Muscle of back (tissue), 11 donors: ENCODE results near the gene PAX2. TPM values are rescaled to one million over a fixed set of nuclear protein-coding genes. Genes with fewer than 3 reads are reported as not detected.

Source experiments
- DNase-seq, 3 donors: peaks; one replicate each; pipeline versions ENCODE4 v3.0.0 to v3.0.0-alpha.2; 2013
- polyA plus RNA-seq, 10 donors: library from polyadenylated mRNA; unstranded; fragments of 120-200 nt; gene quantifications; one replicate each; pipeline ENCODE4 v1.2.1, GENCODE V29; 2013; ENCODE audit not compliant: insufficient read length in 10 of 10

PAX2 gene
- polyA plus RNA-seq, 10 donors, result 0.04 to 0.25 (median 0.14) TPM; not detected in 4

GRCh38 chr10:100838986-100839385, 93.6 kb downstream of the PAX2 start:
- no peak for DNase-seq

GRCh38 chr10:100841528-100841927, 96.1 kb downstream of the PAX2 start:
- DNase-seq, result no peak

GRCh38 chr10:100847440-100847839, 102.1 kb downstream of the PAX2 start:
- peak in 1 of 3 donors; percentile 12 for DNase-seq

GRCh38 chr10:100848770-100849169, 103.4 kb downstream of the PAX2 start:
- no peak for DNase-seq

- DNase-seq, result no peak
Observed at GRCh38 chr10:100858261-100858660, 112.9 kb downstream of the PAX2 start.

- DNase-seq, result no peak
Observed at GRCh38 chr10:100858747-100859483, 113.5 kb downstream of the PAX2 start.

- DNase-seq, result no peak
Observed at GRCh38 chr10:100859484-100859763, 114.0 kb downstream of the PAX2 start.

- DNase-seq, result no peak
Observed at GRCh38 chr10:100863433-100863832, 118.1 kb downstream of the PAX2 start.

GRCh38 chr10:100864036-100864885, 118.9 kb downstream of the PAX2 start:
- DNase-seq, result no peak

- no peak for DNase-seq
Observed at GRCh38 chr10:100864978-100865377, 119.6 kb downstream of the PAX2 start.

GRCh38 chr10:100866010-100866409, 120.6 kb downstream of the PAX2 start:
- DNase-seq, result no peak

GRCh38 chr10:100866575-100867098, 121.3 kb downstream of the PAX2 start:
- DNase-seq, result no peak

- DNase-seq, result no peak
Observed at GRCh38 chr10:100867261-100867963, 122.0 kb downstream of the PAX2 start.

- DNase-seq, result no peak
Observed at GRCh38 chr10:100868382-100868781, 123.0 kb downstream of the PAX2 start.

GRCh38 chr10:100869399-100869798, 124.0 kb downstream of the PAX2 start:
- no peak for DNase-seq

GRCh38 chr10:100872034-100872791, 126.8 kb downstream of the PAX2 start:
- no peak for DNase-seq

GRCh38 chr10:100873146-100873826, 127.9 kb downstream of the PAX2 start:
- DNase-seq, result no peak

GRCh38 chr10:100873827-100874326, 128.5 kb downstream of the PAX2 start:
- DNase-seq, result no peak

- DNase-seq, result no peak
Observed at GRCh38 chr10:100874702-100875483, 129.5 kb downstream of the PAX2 start.
